Left ventricle myocardium superior (tissue), 1 donor: ENCODE results near the gene FYB1. TPM values are rescaled to one million over a fixed set of nuclear protein-coding genes. Genes with fewer than 3 reads are reported as not detected.
"Not testable (repeated sequence)": the region's sequence is repeated elsewhere in the genome, so short reads cannot be mapped to it uniquely, and the experiment has no call there.

ENCODE experiments used
- ATAC-seq: fragments of 200-7000 bp; cut with Tn5 transposase; one replicate; pipeline ENCODE4 v1.9.1; 2020; ENCODE audit warnings: mild to moderate bottlenecking, moderate library complexity
- DNase-seq: peaks from one replicate; pipeline ENCODE4 v3.0.0-alpha.2; 2020
- intact Hi-C: fragments of 100-400 bp; cut with micrococcal nuclease; formaldehyde crosslinking; loops from one replicate; pipeline ENCODE4 v1.11.0; 2022
- long read RNA-seq: library from polyadenylated mRNA; unstranded; transcript quantifications from one replicate; pipeline ENCODE4 v2.0.0, GENCODE V29; 2021
- total RNA-seq: library from RNA; stranded (reverse); fragmentation: NEBNext Ultra II Directional; extraction: Animal tissue kit (Norgen Biotek cat#: 25700); gene quantifications from one replicate; pipeline ENCODE4 v1.2.1, GENCODE V29; 2021
- donor health status: DM: no; HTN: yes; CAD: no; lungs with severe emphysema.

The FYB1 gene, protein sequence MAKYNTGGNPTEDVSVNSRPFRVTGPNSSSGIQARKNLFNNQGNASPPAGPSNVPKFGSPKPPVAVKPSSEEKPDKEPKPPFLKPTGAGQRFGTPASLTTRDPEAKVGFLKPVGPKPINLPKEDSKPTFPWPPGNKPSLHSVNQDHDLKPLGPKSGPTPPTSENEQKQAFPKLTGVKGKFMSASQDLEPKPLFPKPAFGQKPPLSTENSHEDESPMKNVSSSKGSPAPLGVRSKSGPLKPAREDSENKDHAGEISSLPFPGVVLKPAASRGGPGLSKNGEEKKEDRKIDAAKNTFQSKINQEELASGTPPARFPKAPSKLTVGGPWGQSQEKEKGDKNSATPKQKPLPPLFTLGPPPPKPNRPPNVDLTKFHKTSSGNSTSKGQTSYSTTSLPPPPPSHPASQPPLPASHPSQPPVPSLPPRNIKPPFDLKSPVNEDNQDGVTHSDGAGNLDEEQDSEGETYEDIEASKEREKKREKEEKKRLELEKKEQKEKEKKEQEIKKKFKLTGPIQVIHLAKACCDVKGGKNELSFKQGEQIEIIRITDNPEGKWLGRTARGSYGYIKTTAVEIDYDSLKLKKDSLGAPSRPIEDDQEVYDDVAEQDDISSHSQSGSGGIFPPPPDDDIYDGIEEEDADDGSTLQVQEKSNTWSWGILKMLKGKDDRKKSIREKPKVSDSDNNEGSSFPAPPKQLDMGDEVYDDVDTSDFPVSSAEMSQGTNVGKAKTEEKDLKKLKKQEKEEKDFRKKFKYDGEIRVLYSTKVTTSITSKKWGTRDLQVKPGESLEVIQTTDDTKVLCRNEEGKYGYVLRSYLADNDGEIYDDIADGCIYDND
- 5.8 TPM for total RNA-seq
- long read RNA-seq, partial matches to known transcripts: 4 of 4 reads
- long read RNA-seq, other reads (novel, unspliced or antisense): 0 of 4 reads

DNA sequence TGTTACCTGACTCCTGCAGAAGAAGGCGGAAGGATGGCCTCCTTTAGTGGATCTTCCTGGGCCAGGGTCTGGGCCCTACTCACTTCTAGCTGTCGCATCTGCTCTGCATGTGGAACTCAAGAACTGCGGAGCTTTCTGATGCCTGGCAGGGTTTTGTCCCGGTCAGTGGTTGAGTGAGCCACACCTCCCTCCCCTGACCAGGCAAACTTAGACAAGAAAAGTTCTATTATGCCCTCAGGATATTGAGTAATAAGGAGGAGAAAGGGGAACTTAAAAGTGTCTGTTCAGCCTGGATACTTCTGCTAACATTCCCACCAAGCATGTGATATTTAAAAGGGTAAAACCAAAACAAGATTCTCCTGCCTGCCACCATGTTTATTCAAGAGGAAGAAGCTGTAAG, at the start of gene FYB1:
Gene FYB1, minus strand, starts transcription at position 127 of the 400 bp plus-strand sequence. CDS start 16,603 bp downstream, outside the sequence.
- peak; percentile 78 for ATAC-seq
- intact Hi-C loops: loop anchor here (10.0 kb wide), 1 partner anchor 345 kb away; no protein-coding TSS in a partner anchor
- peak; percentile 55 for DNase-seq

DNA sequence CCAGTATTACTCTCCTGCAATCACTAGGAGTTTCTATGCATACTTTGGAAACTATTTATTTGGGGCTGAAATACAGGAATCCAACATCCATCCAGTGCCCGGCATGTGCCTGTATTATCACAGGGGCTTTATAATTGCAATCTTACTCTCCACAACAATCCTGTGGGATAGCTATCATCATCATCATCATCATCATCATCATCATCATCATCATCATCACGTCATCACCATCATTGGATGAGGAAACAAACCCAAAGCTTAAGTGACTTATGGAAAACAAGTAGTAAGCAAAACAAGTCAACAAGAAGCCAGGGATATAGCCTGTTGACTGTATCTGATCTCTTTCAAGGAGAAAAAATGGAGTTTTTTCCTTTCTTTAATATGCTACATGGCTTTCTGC, 47.8 kb upstream of the FYB1 start:
- DNase-seq (no peak), ATAC-seq (no peak)
- intact Hi-C loops: no loop called here

DNA sequence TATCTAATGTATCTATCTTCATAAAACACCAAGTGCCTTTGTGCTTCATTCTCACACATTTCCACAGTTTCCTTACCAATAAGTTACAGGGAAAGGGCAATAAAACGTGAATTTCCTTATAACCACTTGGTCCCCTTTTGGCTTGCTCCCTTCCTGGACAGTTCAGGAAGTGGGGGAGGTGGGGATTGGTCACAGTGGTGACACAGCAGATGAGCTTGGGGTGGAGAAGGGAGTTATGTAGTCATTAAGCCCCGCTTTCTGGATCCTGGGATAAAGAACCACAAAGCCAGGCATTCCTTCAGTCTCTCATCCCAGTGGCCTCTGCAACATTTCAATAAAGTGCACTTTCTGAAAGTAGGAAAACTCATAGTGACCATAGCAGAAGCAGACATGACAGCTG, 47.1 kb upstream of the FYB1 start:
- DNase-seq: no peak
- intact Hi-C loops: no loop called here

DNA sequence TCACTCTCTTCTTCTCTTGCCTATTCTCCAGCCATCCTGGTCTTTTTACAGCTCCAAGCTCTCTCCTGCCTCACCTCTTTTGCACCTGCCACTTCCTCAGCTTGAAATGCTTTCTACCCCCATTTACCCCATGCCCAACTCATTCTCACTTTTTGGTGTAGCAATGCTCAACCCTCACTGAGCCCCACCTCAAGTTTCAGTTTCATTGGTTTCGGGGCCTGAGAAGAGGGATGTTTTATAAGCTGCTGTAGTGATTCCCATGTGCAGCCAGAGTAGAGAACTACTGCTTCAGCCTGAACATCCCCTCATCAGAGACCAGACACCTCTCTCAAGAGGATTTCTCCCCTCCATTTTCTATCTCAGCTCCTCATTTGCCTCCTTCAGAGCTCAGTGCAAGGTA, 45.2 kb upstream of the FYB1 start:
- intact Hi-C loops: no loop called here
- ATAC-seq (no peak), DNase-seq (no peak)

More for the DNA sequence above, 47.1 kb upstream of the FYB1 start:
- ATAC-seq: no peak

DNA sequence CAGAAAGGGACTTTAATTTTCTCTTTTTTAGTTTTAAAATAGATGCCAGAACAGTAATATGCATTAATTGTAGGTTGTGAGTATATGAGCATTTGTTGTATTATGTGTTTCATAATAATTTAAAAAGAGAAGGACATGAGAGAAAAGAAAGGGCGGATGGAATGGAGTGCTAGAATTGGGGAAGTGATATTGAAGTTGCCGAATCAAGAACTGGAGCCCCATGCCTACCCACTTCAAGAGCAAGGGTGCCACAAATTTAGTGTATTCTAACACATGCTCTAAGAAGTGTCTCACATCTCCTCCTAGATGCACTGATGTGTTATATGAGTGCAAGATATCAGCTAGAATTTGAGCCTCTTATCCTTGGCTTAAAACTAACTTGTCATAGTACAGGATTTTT, 43.6 kb upstream of the FYB1 start:
- no peak for ATAC-seq
- DNase-seq: no peak
- intact Hi-C loops: no loop called here

DNA sequence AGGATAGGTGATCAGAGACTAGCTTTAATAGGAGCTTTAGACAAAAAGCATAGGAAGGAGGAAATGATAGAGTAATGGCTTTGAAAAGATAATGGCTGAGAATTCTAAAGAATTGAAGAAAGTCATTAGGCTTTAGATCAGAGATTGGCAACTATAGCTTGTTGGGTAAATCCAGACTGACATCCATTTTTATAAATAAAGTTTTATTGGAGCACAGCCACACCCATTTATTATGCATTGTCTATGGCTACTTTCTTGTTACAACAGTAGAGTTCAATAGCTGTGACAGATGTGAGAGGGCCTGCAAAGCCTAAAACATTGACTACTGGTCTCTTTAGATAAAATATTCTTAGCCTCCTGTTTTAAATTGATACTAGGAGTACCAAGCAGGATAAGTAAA, 40.7 kb upstream of the FYB1 start:
- no peak for ATAC-seq
- intact Hi-C loops: no loop called here
- DNase-seq: no peak

DNA sequence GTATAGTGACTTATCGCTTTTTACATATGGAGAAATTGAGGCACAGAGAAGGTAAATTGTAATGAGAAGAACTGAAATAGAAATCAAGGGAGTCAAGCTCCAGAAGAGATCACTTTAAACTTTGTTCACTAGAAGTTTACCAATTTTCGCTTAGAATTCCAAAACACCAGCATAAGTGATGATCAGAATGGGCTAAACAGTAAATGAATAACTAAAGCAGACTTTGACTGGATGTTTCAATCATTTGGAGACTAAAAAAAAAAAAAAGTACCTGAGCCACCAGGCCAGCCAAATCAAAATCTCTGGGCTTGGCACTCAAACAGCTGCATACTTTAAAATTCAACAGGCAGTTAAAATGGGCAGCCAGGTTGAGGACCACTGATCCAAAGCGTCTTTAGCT, 38.2 kb upstream of the FYB1 start:
- intact Hi-C loops: no loop called here
- DNase-seq: no peak
- ATAC-seq: no peak

DNA sequence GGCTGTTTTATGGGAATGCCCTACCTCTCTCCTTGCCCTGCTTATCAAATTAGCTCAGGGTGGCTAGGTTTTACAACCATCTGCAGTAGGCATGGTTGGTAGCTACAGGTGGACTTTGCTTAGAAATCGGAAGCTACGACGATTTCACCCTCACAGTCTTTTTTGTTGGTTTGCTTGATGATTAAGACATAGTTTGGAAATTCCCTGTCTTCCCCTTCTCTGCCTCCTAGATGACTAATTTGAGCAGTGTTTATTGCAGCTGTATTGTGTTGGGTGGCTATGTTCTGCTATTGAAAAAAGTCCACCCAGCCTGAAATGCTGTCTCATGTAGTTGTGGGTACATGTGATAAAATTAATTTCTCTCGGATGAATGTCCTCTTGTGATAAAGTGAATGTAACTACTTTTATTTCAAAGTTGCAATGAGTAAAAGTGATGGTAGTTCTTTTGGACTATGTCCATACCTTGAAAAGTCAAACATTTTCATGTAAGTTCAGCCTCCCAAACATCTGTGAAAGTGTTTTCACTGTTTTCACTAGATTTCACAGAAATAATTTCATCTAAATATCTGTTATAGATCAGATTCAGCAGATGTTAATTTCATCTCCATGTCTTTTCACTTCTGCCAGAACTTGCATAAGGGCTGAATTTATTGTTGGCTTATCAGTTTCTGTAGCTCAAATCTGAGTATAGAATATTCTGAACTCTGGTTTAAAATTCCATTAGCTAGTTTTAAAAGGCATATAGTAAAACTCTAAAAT, 37.3 kb upstream of the FYB1 start:
- ATAC-seq: no peak
- no peak for DNase-seq
- intact Hi-C loops: no loop called here

DNA sequence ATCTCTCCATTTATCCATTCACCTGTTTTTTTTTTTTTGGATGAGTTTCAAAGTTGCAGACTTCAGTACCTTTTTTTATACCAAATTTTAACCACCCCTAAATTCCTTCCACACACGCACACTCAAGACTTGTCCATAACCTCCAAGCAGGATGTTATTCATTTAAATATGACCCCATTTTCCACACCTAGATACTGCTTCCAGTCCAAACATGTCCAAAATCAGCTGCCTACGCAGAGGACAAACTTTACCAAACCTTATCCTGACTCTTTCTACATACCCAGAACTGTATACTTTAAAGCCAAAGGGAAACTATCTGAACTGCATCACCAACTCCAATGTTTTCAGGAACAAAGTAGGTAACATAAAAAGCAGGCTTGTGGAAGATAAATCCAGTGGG, 36.0 kb upstream of the FYB1 start:
- DNase-seq: no peak
- intact Hi-C loops: no loop called here

DNA sequence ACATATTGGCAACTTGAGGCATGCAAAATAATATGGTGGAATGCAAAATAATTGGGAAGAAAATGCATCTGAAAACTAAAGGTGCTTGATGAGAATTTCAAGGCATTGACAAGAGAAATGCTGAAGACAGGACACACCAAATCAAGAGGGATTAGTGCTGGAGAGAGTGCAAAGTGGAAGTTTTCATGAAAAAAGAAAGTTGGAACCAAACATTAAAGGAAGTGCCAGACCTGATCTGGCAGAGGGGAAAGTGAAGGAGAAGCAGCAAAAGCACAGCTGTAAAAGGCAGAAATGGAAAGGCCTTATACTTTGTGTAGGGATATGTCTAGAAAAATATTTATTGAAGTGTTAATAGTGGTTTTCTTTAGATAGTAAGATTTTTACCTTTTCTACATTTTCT, 35.3 kb upstream of the FYB1 start:
- intact Hi-C loops: no loop called here

More for the DNA sequence above, 36.0 kb upstream of the FYB1 start:
- no peak for ATAC-seq

DNA sequence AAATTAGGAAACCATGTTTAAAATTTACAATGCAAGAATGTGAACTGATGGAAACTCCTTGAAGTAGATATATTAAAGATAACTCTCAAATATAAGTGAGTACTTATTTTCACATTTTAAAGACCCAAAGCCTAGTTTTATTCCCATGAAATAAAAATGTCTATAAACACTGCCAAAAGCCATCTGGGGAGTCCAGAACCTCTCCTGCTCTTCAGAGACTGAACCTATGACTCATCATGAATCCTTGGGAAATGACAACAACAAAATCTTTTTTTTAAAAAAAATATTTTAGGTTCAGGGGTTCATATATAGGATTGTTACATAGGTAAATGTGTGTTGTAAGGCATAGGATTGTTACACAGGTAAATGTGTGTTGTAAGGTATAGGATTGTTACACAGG, 33.8 kb upstream of the FYB1 start:
- DNase-seq: no peak
- intact Hi-C loops: no loop called here
- ATAC-seq: no peak

More for the DNA sequence above, 35.3 kb upstream of the FYB1 start:
- no peak for DNase-seq
- ATAC-seq: no peak

DNA sequence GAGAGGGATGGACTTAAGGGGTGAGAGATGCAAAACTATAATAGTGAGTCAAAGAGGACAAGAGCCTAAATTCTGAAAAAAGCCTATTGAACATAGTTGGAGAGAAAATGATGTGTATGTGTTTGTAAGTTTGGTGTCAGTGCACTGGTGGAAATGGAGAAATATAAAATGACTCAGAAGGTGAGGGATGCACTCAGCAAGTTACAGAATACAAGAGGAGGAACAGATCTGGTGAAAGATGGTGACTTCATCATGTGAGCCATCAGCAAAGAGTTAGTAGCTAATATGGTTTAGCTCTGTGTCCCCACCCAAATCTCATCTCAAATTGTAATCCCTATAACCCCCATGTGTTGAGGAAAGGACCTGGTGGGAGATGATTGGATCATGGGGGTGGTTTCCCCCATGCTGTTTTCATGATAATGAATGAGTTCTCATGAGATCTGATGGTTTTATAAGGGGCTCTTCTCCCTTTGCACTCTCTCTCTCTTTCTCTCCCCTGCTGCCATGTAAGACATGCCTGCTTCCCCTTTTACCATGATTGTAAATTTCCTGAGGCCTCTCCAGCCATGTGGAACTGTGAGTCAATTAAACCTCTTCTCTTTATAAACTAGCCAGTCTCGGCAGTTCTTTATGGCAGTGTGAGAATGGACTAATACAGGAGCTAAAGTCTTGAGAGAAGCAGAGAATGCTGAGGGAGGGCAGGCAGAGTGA, 30.4 kb upstream of the FYB1 start:
- DNase-seq (no peak), ATAC-seq (no peak)
- intact Hi-C loops: no loop called here

DNA sequence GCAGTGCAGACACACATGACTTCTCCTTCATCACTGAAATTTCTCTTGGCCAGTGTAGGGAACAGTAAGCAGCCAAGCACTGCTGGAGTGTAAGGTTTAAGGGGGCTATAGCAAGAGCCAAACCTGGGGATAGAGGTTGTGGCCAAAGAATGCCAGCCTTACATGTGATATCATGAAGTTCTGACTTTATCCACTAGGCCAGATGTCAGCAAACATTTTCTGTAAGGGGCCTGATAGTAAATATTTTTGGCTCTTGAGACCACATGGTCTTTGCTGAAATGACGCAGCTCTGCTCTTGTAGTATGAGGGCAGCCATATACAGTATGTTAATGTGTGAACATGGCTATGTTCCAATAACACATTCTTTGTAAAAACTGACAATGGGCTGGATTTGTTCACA, 29.7 kb upstream of the FYB1 start:
- no peak for DNase-seq
- no peak for ATAC-seq
- intact Hi-C loops: no loop called here

DNA sequence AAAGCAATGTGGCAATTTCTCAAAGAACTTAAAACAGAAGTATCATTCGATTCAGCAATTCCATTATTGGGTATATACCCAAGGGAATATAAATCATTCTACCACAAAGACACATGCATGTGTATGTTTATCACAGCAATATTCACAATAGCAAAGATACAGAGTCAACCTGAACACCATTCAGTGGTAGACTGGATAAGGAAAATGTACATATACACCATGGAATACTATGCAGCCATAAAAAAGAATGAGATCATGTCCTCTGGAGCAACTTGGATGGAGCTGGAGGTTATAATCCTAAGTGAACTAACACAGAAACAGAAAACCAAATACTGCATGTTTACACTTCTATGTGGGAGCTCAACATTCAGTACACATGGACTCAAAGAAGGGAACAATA, 21.4 kb upstream of the FYB1 start:
- ATAC-seq (no peak), DNase-seq (no peak)
- intact Hi-C loops: no loop called here

DNA sequence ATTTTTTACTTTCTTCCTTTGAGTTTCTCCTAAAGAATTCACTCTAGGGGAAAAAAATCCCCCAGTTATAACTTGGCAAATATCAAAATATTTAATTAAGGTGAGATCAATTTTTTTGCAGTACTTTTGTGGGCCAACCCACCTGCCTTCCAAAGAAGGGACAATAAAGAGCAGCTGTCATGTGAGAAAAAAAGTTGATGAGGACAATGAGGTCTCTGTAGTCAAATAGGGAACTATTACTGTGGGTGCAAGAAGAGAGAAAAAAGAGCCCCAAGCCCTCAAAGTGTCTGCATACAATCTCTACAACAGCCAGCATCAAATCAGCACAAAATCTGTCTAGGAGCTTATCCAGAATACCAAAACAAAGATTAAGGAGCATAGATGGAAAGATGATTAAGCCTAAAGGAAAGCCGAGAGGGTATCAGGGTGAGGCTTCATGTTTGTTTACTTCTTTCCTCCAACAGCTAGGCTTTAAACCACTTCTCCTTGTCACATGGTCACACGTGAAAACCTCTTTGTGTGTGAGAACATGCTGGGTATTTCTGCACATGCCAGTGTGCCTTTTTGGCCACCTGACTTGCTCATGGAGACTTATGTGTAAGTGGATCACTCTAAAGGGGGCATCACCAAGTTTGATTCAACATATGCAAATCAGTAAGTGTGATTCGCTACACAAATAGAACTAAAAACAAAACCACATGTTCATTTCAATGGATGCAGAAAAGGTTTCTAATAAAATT, 19.2 kb upstream of the FYB1 start:
- intact Hi-C loops: no loop called here
- no peak for DNase-seq
- no peak for ATAC-seq

DNA sequence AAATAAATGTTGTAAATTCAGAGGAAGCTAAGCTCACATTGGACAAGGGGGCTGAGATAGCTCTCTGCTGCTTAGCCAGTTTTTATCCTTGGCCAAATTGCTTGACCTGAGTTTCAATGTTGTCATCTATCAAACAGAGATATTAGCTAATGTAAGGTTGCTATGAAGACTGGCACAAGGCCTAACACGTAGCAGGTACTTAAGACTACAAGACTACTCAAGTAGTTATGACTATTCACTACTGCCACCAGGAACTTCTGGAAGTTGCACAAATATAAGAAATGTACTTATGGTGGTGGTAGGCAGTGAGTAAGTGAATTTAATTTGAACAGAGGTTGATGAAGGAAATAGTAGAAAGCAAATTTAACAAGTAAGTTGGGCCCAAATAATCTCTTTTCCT, 17.4 kb upstream of the FYB1 start:
- DNase-seq (no peak), ATAC-seq (no peak)
- intact Hi-C loops: no loop called here

DNA sequence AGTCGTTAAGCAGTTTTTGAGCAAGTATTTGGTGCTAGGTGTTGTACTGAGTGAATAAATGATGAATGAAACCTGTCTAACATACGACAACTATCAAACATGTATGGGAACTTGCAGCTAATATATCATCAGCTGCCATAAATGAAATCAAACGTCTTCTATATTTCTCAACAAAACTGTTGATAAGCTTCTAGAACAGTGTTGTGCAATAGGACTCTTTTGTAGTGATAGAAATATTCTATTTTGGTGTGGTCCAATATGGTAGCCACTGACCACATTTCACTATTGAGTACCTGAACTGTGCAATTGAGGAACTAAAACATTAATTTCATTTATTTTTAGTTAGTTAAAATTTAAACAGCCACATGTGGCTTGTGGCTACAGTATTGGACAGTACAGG, 16.3 kb upstream of the FYB1 start:
- ATAC-seq: no peak

DNA sequence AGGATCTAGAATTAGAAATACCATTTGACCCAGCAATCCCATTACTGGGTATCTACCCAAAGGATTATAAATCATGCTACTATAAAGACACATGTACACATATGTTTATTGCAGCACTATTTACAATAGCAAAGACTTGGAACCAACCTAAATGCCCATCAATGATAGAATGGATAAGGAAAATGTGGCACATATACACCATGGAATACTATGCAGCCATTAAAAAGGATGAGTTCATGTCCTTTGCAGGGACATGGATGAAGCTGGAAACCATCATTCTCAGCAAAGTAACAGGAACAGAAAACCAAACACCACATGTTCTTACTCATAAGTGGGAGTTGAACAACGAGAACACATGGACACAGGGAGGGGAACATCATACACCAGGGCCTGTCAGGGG, 15.1 kb upstream of the FYB1 start:
- ATAC-seq, DNase-seq: not testable (repeated sequence)

More for the DNA sequence above, 16.3 kb upstream of the FYB1 start:
- DNase-seq: no peak
- intact Hi-C loops: no loop called here

More for the DNA sequence above, 15.1 kb upstream of the FYB1 start:
- intact Hi-C loops: not testable (repeated sequence)
